Epithelial cell of esophagus (primary cell): Measurements from ENCODE around the gene SNRNP48.
A peak's percentile ranks its signal among the peaks of the same experiment; 100 is the strongest.

Experiments used
- DNase-seq: peaks from one replicate; pipeline ENCODE4 v3.0.0; 2010; ENCODE audit warnings: low read depth
- H3K4me3 ChIP-seq: 2 replicates; pipeline ENCODE4 v1.5.1; 2011; ENCODE audit warnings: mild to moderate bottlenecking, low read length, control low read depth
- CTCF ChIP-seq: IDR thresholded peaks from 2 replicates; pipeline ENCODE4 v1.5.1; 2011; ENCODE audit warnings: low read depth, mild to moderate bottlenecking, low read length, control low read depth, inconsistent platforms; ENCODE audit not compliant: insufficient read depth; ENCODE audit errors: missing control alignments

Gene SNRNP48

DNA sequence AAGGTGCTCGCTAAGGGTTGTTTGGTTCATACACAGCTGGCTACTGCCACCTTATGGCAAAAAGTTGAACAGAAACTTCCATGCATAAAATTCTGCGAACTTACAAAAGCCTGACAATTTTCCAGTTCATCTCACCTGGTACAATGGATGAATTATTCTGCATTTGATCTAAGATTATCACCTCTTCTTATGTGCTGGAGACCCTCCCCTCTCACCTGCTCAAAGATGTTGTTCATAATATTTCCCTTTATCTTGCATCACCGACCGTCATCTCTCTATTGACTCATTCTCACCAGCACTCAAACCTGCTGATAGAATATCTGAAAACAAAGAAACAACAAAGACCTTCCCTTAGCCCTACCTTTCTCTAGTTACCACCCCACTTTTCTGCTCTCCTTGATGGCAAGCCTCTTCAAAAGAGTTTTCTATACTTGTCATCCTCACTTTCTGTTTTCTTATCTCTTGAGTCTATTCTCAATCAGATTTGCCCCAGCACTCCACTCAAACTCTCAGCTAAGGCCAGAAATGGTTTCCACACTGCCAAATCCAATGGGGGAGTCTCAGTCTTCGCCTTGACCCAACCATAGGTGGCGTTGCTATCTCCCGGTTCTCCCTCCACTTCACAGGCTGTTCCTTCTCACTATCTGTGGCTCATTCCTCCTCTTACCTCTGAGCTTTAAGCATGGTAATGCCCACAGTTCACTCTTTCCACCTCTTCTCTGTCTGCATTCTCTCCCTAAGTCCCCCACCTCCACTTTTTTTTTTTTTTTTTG is 25.8 kb downstream of the SNRNP48 start:
- TF ChIP-seq CTCF: peak; percentile 81
- peak; percentile 68 for DNase-seq
- H3K4me3 ChIP-seq: no peak overlapping the region

GRCh38 chr6:7617801-7618764 is 28.1 kb downstream of the SNRNP48 start:
- DNase-seq: peak; percentile 65
- no peak overlapping the region for H3K4me3 ChIP-seq
- peak; percentile 26 for TF ChIP-seq CTCF

- H3K4me3 ChIP-seq: no peak overlapping the region
- DNase-seq: no peak
Measured at GRCh38 chr6:7621761-7622160, 31.8 kb downstream of the SNRNP48 start.

GRCh38 chr6:7624796-7625710 is 35.1 kb downstream of the SNRNP48 start:
- peak; percentile 17 for DNase-seq
- no peak overlapping the region for H3K4me3 ChIP-seq
- TF ChIP-seq CTCF: no peak

More at GRCh38 chr6:7621761-7622160, 31.8 kb downstream of the SNRNP48 start:
- TF ChIP-seq CTCF: no peak

DNA sequence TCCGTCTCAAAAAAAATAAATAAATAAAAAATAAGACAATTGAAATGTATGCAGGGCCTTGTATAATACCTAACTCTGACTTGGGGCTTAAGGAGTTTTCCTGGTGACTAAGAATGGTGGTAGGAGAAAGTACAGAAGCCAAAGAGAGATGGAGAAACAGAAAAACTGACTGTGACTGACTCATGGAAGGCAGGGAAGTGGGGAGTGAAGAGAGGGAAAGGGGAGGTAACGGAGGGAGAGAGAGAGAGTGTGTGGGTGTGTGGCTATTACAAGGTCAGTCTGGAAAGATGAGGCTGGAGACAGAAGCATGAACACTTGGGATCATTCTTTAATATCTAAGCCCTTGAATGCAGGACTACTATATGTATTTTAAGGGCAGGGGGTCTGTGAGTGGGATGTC is 38.5 kb downstream of the SNRNP48 start:
- no peak for TF ChIP-seq CTCF
- DNase-seq: peak; percentile 9
- no peak overlapping the region for H3K4me3 ChIP-seq

DNA sequence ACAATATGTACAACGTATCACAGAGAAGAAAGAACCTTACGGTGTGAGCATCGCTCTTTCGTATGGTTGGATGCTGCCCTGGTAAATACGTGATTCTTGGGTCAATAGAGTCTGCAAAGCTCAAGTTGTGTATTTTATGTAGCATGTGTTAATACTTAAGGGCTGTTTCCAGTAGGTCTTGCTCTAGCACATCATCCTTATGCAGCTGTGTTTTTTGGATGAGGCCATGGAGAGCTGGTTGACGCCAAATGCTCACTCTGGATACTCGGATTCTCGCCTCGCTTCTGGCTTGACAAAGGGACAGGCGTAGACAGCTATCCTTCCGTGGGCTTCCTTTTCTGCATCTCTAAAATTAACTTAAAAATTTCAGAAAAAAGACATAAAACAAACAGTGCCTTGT is 38.9 kb downstream of the SNRNP48 start:
- no peak for DNase-seq
- no peak for TF ChIP-seq CTCF
- no peak overlapping the region for H3K4me3 ChIP-seq
